Spleen (tissue), 7 donors: ENCODE measurements around the gene CNDP1.

Experiments
- CTCF ChIP-seq, 11 experiments: fragments of 200-600 bp in 7 of 11; fragments of 450-650 bp in 4 of 11; sonication (generic) in 4 of 11; IDR thresholded peaks in 8 of 11; conservative IDR thresholded peaks in 3 of 11; 1 replicate in 7 of 11; 2 replicates in 4 of 11; pipeline versions ENCODE4 v1.4.0 to v1.8.0; 2016 to 2021; ENCODE audit warnings: antibody characterized with exemption in 11 of 11, inconsistent platforms in 4 of 11, mild to moderate bottlenecking in 1 of 11
- POLR2A ChIP-seq, 3 donors: fragments of 450-650 bp; IDR thresholded peaks; one replicate each; pipeline ENCODE4 v1.5.1; 2017; ENCODE audit warnings: antibody characterized with exemption in 3 of 3, mild to moderate bottlenecking in 1 of 3
- POLR2AphosphoS5 ChIP-seq, 3 donors: sonication (generic); formaldehyde crosslinking; IDR thresholded peaks; one replicate each; pipeline ENCODE4 v1.5.1; 2017; ENCODE audit warnings: antibody characterized with exemption in 3 of 3
- donor health status: DM: no; HTN: no; CAD: no; lungs with moderate emphysema.
- donor health status: DM: no; HTN: no; CAD: no.
- donor health status: DM: no; HTN: no; CAD: no.

- TF ChIP-seq CTCF (IDR thresholded peaks at IDR 0.05 in 8 of 11, conservative IDR thresholded peaks at IDR 0.05 in 3 of 11) (peak in 3 of 11 experiments; percentile 21 to 32 (median 30)), POLR2A (IDR thresholded peaks at IDR 0.05) (no peak), POLR2AphosphoS5 (IDR thresholded peaks at IDR 0.05) (peak; percentile 36 to 81 (median 66))
These were observed 64.2 kb downstream of the CNDP1 start for GRCh38 chr18:74598350-74599001.
